HG03175 (cell line): ENCODE data around the gene CAPG.
"Not testable (repeated sequence)": the region's sequence is repeated elsewhere in the genome, so short reads cannot be mapped to it uniquely, and the experiment has no call there.

Source experiments
- ATAC-seq: cut with Tn5 transposase; IDR thresholded peaks from one replicate; pipeline ENCODE4 v1.9.1; 2021; ENCODE audit warnings: mild to moderate bottlenecking, moderate library complexity; ENCODE audit not compliant: unreplicated experiment

Gene CAPG

GRCh38 chr2:85367180-85367579 lies 43.0 kb downstream of the CAPG start:
- no peak for ATAC-seq

- not testable (repeated sequence) for ATAC-seq
Observed at GRCh38 chr2:85362653-85363387, 47.3 kb downstream of the CAPG start.

- ATAC-seq = no peak
Observed at GRCh38 chr2:85357736-85358135, 52.4 kb downstream of the CAPG start.

- no peak for ATAC-seq
Observed at GRCh38 chr2:85356186-85356585, 54.0 kb downstream of the CAPG start.

DNA sequence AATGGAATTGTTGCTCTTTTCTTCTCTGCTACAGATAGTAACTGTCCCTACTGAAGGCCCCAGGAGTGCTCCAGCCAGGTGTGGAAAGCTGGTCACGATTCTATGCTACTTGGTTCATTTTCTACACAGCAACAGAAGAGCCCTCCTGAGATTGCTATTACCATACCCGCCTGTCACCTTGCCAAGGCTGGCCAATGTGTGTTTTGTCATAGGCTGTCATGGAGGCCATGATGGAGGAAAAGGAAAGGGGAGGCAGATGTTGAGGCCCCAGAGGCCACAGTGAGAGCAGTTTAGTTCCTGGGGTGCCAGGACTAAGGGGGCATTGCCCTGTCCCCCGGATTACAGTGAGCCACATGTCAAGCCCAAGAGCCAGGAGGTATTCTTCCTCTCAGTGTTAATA lies 54.6 kb downstream of the CAPG start:
- no peak for ATAC-seq

DNA sequence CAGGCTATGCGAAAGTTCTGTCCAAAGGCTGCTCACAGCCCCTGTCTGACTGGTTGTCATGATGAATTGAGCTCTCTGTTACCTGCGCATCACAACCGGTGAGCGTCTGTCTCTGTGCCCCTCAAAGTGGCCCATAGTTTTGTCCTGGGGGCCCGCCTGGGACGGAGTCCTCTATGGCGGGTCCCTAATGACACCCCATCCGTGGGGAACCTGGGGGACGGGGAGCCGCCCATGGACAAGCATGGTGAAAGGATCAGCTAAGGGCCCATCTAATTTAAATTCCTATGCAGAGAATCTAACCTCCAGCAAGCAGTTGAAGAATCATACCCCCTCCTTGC lies 55.1 kb downstream of the CAPG start:
- no peak for ATAC-seq

GRCh38 chr2:85354286-85355072 lies 55.7 kb downstream of the CAPG start, which contains the start of the genes ELMOD3 and RETSAT:
TSS of gene ELMOD3 (plus strand) at chr2:85354769. CDS start at chr2:85357199, 2,430 bp downstream.
TSS of gene RETSAT (minus strand) at chr2:85354528. CDS start at chr2:85354507, 21 bp downstream.
- ATAC-seq = peak; percentile 97

GRCh38 chr2:85353876-85354285 lies 56.3 kb downstream of the CAPG start:
- ATAC-seq = peak; percentile 13

DNA sequence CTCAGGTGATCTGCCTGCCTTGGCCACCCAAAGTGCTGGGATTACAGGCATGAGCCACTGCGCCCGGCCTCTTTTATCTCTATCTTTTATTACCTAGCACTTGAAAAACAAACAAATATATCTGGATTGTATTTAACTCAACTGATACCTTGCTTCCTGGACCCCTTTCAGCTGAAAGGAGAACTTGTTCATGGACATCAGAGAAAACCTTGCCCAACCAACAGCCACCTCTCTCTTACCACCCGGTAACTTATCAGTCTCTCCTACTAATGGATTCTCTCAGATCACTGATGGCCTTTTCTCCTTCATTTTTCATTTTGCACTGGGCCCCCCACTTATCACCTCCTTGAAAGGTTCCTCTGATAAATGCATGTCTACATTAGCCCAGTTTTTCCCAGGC lies 62.6 kb downstream of the CAPG start:
- ATAC-seq = no peak
